HG03135 (cell line): ENCODE measurements around the gene IFI27.

Experiments used
- ATAC-seq: cut with Tn5 transposase; IDR thresholded peaks from one replicate; pipeline ENCODE4 v1.9.1; 2021; ENCODE audit warnings: mild to moderate bottlenecking, moderate library complexity; ENCODE audit not compliant: unreplicated experiment

Gene IFI27

DNA sequence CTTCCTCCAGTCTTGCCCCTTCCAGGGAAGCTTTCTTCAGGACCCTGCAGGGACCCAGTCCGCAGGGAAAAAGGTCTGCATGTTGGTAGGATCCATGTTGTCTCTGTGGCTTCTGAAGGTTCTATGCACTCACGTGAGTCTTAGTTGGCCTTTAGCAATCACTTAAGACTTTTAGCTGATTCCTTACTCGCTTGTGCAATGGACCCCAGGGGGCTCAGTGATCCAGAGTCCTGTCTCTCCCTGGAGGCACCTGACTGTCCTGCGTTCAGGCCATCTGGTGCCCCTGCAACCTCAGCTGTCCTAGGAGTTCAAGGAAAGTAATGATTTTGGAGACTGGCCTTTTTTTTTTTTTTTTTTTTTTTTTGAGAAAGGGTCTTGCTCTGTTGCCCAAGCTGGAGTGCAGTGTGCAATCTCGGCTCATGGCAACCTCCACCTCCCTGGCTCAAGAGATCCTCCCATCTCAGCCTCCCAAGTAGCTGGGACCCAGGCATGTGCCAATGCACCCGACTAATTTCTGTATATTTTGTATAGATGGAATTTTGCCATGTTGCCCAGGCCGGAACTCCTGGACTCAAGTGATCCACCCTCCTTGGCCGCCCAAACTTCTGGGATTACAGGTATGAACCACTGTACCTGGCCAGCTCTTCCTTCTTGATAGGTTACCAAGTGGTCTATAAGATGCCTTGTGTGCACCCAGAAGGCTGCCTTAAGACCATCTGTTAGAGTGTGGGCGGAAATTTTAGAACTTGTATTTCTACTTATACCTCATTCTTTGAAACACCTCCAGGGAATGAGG is 14.2 kb downstream of the IFI27 start:
- ATAC-seq, result no peak

DNA sequence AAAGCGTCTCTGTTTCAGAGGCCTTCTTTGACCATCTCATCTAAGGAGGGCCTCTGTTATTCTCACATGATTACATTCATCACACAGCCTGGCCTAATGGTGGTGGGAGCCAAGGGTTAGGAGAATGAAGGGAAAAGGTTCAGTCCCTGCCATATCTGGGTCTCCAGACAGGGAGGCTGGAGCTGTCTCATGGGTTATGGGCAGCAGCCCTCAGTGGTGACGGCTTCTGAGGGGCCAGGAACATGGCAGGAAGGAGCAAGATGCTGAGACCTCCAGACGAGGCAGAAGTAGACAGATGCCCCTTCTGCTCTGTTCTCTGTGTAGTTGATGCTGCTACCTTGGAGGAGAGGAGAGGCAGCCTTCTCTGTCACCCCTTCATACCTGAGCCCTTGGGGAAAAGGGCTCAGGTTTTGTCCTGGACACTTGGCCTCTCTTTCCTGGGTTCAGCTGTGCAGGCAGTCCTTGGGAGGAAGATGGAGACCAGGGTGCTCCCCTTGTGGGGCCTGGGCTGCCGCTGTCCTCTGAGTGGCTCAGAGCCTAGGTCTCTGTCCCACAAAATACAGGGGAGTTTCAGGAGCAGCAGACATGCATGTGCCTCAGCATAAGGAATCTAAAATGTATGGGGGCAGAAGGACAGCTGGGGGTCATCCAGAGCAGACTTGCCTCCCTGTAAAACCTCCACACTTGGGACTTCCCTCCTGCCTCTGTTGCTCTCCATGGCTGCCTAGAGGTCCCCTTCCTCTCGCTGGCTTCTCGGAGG is 15.3 kb downstream of the IFI27 start:
- ATAC-seq, result no peak

DNA sequence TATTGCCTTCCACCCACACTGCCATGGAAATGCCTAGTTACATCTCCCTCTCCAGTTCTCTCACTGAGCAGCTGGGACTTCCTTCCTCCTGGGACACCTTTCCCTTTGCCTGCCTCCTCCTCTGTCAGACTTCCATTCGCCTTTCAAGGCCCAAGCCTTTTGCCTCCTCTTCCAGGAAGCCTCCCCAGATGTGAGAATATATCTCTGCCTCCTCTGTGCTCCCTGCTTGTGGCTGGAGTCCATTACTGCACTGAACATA is 15.8 kb downstream of the IFI27 start:
- ATAC-seq, result no peak

DNA sequence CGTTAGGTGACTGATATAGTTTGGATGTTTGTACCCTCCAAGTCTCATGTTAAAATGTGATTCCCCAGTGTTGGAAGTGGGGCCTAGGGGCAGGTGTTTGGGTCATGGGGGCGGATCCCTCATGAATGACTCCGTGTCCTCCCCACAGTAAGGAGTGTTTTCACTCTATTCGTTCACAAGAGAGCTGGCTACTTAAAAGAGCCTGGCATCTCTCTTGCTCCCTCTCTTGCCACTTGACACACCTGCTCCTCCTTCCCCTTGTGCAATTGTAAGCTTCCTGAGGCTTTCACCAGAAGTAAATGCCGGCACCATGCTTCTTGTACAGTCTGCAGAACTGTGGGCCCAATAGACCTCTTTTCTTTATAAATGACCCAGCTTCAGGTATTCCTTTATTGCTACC is 16.3 kb downstream of the IFI27 start:
- ATAC-seq, result no peak

DNA sequence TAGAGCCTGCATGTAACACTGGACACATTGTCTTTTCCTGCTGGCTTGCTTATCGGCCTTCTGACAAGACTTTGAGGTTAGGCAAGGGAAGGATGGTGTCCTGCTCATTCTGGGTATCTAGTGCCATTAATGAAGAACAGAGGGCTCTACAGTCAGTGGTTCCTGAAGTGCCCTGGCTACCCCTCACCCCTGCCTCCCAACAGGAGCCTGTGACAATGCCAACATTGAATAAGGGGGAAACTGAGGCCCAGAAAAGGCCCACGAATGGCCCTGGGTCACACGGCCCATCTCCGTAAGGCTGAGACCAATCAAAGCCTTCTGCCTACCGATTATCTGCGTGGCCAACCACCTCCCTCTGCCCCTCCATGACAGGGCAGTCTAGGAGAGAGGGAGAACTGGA is 16.8 kb downstream of the IFI27 start:
- ATAC-seq, result no peak

DNA sequence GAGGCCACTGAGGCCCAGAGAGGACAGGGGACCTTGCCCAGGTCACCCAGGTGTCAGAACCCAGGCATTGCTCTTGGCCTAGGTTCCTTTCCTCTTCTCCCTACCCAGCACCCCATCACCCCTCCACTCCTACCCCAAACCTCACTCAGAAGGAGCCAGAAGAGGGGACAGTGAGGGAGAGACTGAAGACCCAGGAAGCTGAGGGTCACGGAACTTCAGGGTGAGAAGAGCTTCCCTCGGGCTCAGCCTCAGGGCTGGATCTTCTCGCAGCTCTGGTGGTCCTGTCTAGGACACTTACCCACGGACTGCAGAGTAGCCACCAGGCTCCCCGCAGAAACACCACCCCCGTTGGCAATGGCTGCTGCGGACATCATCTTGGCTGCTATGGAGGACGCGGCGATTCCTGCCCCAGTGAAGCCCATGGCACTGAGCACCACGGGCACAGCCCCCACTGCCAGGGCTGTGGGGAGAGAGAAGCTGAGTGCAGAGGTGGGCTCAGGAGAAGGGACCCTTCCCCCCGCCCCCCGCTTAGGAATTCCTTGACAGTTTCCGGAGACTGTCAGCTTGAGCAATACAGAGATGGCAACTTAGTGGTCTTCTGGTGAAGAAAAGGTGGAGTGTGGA is 17.8 kb downstream of the IFI27 start:
- ATAC-seq, result no peak

DNA sequence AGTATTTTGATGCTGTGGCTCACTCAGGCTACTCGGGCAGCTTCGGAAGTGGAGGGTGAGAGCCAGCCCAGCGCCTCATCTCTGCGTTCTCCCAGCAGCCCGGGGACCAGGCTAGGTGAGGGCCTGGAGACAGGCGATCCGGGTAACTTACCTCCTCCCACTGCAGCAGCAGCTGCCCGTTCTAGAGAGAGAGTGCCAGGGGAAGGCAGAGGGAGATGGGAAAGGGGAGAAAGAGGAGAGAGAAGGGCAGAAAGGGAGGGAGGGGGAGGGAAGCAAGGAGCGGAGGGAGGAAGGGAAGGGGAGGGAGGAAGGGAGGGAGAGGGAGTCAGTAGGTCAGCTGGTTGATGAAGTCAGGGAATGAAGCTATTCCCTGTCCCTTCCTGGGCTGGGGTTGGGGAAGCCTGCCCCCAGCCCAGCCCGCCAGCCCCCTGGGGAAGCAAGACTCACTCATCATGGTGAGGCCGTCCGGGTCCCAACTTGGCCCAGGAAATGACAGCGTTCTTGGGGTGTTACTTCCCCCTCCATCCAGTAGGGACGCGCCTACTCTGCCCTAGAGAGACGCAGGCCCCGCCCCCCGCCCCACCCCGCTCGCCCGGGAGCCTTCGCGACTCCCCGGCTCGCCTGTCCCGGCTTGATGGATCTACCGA is 18.7 kb downstream of the IFI27 start, which contains the start of gene IFI27L2:
IFI27L2 (minus strand) TSS at position 494 of the 647 bp plus-strand sequence; CDS start at position 454, 40 bp downstream.
- ATAC-seq, result peak; percentile 89

DNA sequence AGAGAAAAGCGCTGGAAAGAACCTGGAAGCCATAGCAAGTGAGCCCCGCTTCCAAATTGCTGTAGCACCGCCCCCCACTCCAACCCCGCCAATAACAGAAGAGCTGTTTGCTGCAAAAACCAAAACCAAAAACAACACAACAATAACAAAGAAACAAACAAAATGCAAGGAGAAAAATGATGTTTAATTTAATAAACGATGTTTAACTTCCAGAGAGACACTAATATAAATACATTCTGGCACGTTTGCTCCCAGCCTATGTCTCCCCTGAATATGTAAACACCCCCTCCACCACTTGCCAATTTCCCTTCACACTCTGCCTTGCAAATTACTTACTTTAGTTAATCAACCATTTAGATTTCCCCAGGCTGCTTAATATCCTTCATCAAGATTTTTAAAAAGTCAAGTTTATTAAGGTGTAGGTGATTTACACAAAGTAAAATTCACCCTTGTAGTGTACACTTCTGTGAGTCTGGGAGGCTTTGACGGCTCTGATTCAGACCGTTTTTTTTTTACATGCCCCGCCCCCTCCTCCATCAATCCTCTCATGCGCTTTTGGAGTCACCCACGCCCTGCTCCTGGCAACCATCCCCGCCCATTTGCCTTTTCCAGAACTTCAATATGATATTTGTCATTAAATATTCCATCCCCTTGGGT is 19.4 kb downstream of the IFI27 start:
- no peak for ATAC-seq

DNA sequence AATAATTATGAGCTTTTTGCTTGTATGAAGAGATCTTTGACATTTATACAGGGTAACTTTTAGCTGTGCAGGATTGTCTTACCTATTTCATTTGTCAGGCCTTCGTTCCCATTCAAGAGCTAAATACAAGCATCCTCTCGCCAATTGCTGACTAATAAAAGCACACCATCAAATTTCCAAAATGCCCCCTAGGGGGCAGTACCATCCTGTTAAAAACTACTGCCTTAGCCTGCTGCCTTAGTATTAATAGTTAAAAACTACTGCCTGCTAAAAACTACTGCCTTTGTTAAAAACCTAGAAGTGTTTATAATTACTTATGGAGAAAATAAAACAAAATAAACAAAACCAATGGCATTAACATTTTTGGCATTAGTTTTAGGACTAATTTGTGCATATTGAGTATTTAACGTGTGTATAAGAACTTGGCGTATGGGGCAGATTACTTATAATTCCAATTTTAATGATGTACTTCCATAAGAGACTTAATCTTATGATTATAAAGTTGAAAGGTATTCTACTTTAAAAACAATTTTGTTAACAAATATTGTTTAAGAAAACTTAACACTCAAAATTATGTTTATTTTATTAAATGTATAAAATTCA is 21.9 kb downstream of the IFI27 start:
- no peak for ATAC-seq

DNA sequence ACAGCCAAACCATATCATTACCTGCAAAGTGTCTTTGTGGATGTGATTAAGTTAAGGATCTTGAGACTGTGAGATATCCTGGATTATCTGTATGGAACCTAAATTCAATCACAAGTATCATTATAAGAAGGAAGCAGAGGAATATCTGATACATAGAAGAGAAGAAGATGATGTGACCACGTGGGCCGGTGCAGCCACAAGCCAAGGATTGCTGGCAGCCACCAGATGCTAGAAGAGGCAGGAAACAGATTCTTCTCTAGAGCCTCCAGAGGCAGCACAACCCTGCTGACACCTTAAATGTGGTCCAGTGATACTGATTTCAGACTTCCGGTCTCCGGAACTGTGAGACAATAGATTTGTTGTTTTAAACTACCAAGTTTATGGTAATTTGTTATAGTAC is 24.9 kb downstream of the IFI27 start:
- ATAC-seq, result no peak

DNA sequence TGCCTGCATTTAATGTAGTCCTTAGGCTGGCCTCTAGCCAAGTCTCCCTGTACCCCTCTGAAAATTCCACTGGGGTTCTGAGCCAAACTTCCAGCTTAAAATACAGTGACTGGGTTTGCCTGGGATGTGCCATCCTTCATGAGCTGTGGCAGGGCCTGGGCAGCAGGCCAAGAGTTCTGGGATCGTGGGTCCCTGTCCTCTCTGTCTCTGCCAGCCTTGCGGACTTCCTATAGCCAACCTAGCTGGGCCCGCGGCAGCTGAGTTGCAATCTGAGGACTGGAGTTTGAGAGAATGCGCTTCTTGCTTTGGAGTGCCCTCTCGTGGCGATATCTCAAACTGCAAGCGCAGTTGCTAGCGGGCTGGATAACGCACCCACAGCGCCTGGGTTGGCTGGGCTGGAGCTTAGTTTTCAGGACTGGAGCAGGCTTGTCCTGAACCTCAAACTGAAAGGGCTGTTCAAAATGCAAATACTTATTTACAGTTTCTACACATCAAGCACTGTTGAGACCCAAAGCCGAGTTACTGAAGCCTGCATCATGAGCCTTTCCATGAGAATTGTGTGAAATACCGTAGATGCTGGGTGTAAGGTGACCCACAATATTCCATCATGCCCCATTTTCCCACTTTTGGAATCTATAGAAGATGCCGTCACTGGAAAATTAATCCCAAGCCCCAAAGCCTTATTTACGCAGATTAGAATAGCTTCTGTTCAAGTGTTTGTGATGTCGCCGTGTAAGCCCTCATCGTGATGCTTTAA is 26.2 kb downstream of the IFI27 start:
- peak; percentile 69 for ATAC-seq

DNA sequence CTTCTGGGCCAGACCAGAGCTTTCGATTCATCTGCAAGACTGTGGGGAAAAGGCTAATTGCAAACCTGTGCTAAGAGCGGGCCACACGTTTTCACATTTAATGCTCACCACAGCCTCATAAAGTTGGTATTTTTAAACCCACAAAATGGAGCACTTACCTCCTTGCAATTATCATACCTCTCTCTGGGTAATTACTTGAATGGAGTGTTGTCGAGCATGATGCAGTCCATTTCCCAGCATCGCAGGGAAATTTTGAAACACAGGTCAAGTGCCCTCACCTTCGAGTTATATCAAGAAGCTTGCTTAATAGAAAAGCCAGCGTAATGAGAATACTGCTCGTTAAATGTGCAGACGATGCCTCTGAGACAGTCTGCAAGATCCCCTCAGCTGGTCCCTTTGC is 27.7 kb downstream of the IFI27 start:
- no peak for ATAC-seq

DNA sequence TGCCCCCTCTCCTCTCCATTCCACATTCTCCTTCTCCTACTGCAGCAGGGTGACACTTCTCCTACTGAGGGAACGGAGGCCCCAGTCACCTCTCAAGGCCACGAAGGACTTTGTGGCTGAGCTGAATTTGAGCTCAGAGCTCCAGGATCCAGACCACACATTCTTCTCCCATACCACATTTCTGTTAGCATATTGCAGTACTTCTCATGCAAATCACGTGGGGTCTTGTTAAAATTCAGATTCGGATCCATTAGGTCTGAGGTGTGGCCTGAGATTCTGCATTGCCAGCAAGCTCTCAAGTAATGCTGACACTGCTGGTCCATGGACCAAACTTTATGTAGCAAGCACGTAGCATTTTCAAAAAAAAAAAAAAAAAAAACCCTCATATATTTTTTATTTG is 28.5 kb downstream of the IFI27 start:
- ATAC-seq, result no peak

DNA sequence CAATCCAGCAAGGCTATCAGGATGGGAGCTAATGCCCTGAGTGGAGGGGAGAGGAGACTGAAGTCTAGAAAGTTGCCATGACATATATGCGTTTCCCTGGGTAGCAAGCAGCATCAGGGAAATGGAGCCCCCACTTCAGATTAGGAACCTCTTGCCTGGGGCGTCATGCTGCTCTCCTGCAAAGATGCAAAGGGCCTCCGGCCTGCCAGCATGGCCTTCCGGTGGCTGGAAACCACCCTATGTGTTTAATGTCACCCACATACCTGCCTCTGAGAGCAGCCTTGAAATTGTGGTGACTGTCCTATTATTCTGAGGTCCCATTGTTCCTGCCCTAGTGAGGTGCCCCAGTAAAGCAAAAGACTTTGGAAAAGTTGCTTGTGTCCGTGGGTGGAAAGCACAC is 28.9 kb downstream of the IFI27 start:
- no peak for ATAC-seq

DNA sequence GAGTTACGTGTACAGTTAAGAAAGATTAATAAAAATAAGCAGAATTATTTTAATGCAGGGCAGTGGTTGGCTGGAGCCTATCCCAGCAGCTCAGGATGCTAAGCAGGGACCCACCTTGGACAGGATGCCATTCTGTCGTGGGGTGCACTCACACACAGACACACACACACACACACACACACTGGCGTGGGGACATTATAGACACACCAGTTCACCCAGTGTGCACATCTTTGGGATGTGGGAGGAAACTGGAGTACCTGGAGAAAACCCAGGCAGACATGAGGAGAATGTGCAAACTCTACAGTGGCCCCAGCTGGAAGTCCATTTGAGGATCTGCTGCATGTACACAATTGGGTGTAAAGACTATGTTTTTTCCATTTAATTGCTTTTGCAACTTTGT is 31.7 kb downstream of the IFI27 start:
- no peak for ATAC-seq

DNA sequence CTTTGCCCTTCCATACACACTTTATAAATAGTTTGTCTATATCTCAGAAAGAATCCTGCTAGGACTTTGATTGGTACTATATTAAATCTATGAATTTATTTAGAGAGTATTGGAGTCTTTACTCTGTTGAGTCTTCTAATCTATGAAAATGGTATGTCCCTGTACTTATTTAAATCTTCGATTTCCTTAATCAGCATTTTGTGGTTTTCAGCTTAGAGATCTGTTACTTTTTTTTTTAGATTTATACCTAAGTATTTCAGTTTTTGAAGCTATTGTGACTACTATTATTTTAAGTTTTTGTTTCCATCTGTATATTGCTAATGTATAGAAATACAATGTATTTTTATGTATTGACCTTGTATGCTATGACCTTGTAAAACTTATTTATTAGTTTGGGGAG is 32.3 kb downstream of the IFI27 start:
- ATAC-seq, result no peak

DNA sequence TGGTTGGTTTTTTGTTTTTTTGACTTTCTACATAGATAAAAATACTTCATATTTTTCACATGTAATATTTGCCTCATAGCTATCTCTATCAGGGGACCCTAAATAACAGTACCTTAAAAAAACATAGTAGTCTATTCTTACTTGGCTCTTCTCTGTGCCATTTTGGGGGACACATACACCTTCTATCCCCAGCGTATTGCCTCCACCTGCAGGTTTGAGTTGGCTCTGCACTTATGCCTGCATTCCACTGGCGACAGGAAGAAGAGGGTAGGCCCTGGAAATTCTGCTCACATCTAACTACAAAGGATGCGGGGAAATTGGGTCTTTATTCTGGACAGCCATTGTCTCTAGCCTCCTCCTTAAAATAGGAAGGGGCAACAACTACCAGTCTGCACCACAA is 32.7 kb downstream of the IFI27 start:
- no peak for ATAC-seq

DNA sequence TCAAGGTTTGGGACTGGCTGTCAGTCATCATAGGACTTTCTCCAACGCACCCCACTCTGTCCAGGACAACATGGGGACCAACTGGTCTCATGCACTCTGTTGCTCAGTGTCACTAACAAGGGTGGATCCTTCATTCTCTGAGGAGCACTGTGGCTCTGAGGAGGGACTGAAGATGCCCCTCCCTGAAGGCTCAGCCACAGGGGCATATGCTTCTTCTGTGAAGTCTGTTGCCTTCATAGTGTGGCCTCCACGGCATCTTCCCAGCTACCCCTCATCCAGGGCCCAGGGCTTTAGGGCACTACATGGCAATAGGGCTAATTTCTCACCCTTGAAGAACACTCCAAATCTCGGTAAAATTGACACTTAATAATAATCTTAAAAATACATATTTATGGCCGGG is 33.2 kb downstream of the IFI27 start:
- ATAC-seq, result no peak

DNA sequence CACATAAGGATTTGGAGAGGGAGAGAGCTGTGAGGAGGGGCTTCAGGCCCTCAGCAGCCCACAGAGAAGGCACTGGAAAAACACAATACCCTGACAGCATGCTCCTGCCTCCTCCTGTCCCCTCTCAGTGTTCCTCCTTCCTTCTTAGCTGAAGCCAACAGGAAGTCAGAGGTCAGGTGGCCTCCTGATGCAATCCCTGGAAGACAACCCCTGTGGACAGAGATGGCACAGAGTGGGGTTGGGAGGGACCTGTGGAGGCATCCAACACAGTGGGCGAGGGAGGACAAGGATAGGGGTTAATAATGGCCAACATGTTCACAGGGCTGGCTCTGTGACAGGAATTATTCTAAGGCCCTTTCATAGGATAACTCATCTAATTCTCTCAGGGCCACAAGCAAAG is 34.2 kb downstream of the IFI27 start:
- ATAC-seq, result no peak

DNA sequence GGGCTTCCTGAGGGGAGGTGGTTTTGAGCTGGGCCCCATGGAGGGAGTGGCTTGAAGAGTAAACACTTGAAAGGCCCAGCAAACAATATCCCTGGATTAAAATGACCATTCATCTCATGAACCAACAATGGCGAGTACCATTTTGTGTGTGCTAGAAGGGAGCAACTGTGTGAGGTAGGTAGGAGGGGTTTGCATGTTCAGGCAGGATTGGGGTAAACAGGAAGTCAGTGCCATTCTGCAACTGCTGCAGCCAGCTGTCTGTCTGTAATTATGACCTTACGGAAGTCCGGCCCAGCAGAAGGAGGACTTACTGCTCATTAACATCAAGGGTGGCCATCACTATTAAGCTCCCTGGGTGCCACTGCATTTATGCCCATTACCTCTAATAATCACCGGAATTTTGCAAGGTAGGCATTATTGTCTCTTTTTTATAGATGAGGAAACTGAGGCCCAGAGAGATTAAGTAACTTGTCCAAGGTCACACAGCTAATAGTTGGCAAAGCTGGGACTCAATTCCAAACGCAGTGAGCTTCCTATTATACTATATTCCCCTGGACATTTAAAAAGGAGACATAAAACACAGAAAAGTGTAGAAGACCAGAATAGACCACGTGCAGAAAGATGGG is 35.5 kb downstream of the IFI27 start:
- ATAC-seq, result no peak
